H1 (cell line): ENCODE results near the gene ICA1. TPM values are rescaled to one million over a fixed set of nuclear protein-coding genes. Genes with fewer than 3 reads are reported as not detected.

Experiments used
- CTCF ChIA-PET: fragments of 300-600 bp; sonication (Branson Sonifier 250); formaldehyde crosslinking; loops from one replicate; lab custom pipeline; 2021; ENCODE audit not compliant: partially characterized antibody; lab: Charles Lee
- POLR2A ChIA-PET: fragments of 300-600 bp; sonication (Branson Sonifier 250); formaldehyde crosslinking; loops from one replicate; lab custom pipeline; 2021; ENCODE audit warnings: inconsistent platforms; ENCODE audit not compliant: partially characterized antibody; lab: Charles Lee
- DNase-seq, 2 experiments: peaks; one replicate each; pipeline versions ENCODE4 v3.0.0 to v3.0.0-alpha.2; 2010 to 2022; ENCODE audit warnings: low spot score in 2 of 2, low read depth in 1 of 2, mixed read lengths in 1 of 2
- FAIRE-seq: peaks from 2 replicates; lab custom pipeline; 2011; peaks lifted over from hg19 to GRCh38; lab: Jason Lieb, UNC
- H2AFZ ChIP-seq: 2 replicates; pipeline ENCODE4 v1.8.1; 2012; ENCODE audit warnings: low read length, inconsistent platforms
- H2AK5ac ChIP-seq: 2 replicates; pipeline ENCODE4 v1.6.1; 2013; ENCODE audit warnings: low read depth, low read length
- H2BK120ac ChIP-seq: replicated peaks from 2 replicates; pipeline ENCODE3; 2013; ENCODE audit warnings: low read depth, low read length, inconsistent platforms
- H2BK12ac ChIP-seq: 2 replicates; pipeline ENCODE4 v1.6.1; 2013; ENCODE audit warnings: low read depth, low read length
- H2BK15ac ChIP-seq: 2 replicates; pipeline ENCODE4 v1.6.1; 2013; ENCODE audit warnings: low read length
- H2BK20ac ChIP-seq: 2 replicates; pipeline ENCODE4 v1.6.1; 2013; ENCODE audit warnings: low read length
- H2BK5ac ChIP-seq: 2 replicates; pipeline ENCODE4 v1.6.1; 2013; ENCODE audit warnings: low read depth, low read length
- H3K14ac ChIP-seq: 2 replicates; pipeline ENCODE4 v1.6.1; 2013; ENCODE audit warnings: inconsistent platforms; ENCODE audit not compliant: insufficient read length
- H3K18ac ChIP-seq: 2 replicates; pipeline ENCODE4 v1.6.1; 2013; ENCODE audit warnings: low read length; ENCODE audit errors: extremely low read depth
- H3K23ac ChIP-seq: 2 replicates; pipeline ENCODE4 v1.6.1; 2013; ENCODE audit warnings: inconsistent platforms; ENCODE audit not compliant: insufficient read length
- H3K23me2 ChIP-seq: 2 replicates; pipeline ENCODE4 v1.6.1; 2013; ENCODE audit warnings: low read depth, low read length
- H3K27ac ChIP-seq: 2 replicates; pipeline ENCODE4 v1.6.1; 2011; ENCODE audit warnings: low read depth, low read length, inconsistent platforms
- H3K27me3 ChIP-seq, 4 experiments: replicated peaks in 1 of 4; 1 replicate in 1 of 4; 2 replicates in 3 of 4; pipeline versions ENCODE4 v1.6.1 to v1.8.1; 2011 to 2013; ENCODE audit warnings: low read length in 3 of 4, mild to moderate bottlenecking in 3 of 4, inconsistent platforms in 2 of 4, mixed read lengths in 2 of 4, moderate library complexity in 1 of 4; ENCODE audit not compliant: control insufficient read depth in 3 of 4, insufficient read depth in 3 of 4; ENCODE audit errors: extremely low read depth in 1 of 4
- H3K36me3 ChIP-seq, 4 experiments: 2 replicates each; pipeline versions ENCODE4 v1.6.1 to v1.8.1; 2011 to 2013; ENCODE audit warnings: mild to moderate bottlenecking in 4 of 4, low read length in 3 of 4, moderate library complexity in 2 of 4, control low read depth in 1 of 4, inconsistent platforms in 1 of 4; ENCODE audit not compliant: insufficient read depth in 4 of 4, control insufficient read depth in 2 of 4
- H3K4ac ChIP-seq: replicated peaks from 2 replicates; pipeline ENCODE3; 2013; ENCODE audit warnings: low read length, low read depth, mixed read lengths, inconsistent platforms; ENCODE audit not compliant: insufficient read length
- H3K4me1 ChIP-seq, 4 experiments: replicated peaks in 1 of 4; 1 replicate in 1 of 4; 2 replicates in 3 of 4; pipeline versions ENCODE4 v1.6.1 to v1.8.1; 2011 to 2013; ENCODE audit warnings: low read length in 3 of 4, inconsistent platforms in 2 of 4, mixed read lengths in 1 of 4; ENCODE audit not compliant: insufficient read depth in 4 of 4, control insufficient read depth in 3 of 4
- H3K4me2 ChIP-seq, 2 experiments: 2 replicates each; pipeline versions ENCODE4 v1.6.1 to v1.8.1; 2011 to 2013; ENCODE audit warnings: low read depth in 2 of 2, low read length in 2 of 2, control low read depth in 1 of 2, inconsistent platforms in 1 of 2, mild to moderate bottlenecking in 1 of 2; ENCODE audit not compliant: insufficient read depth in 1 of 2
- H3K4me3 ChIP-seq, 4 experiments: fragments of 200-600, 300-600 bp in 1 of 4; sonication (generic), shearing (Covaris generic), sonication (Bioruptor Twin) in 1 of 4; 2 replicates each; pipeline versions ENCODE4 v1.5.1 to v1.8.1; 2011 to 2016; ENCODE audit warnings: low read length in 4 of 4, low read depth in 3 of 4, control low read depth in 2 of 4, inconsistent platforms in 2 of 4, mild to moderate bottlenecking in 2 of 4, mixed read lengths in 1 of 4, moderate library complexity in 1 of 4; ENCODE audit not compliant: insufficient read depth in 2 of 4; ENCODE audit errors: extremely low read depth in 1 of 4
- H3K56ac ChIP-seq: replicated peaks from 2 replicates; pipeline ENCODE3; 2013; ENCODE audit warnings: low read depth, mild to moderate bottlenecking, mixed read lengths, low read length, inconsistent platforms; ENCODE audit not compliant: insufficient read length
- H3K79me1 ChIP-seq: 2 replicates; pipeline ENCODE4 v1.6.1; 2013; ENCODE audit warnings: low read depth, low read length, control low read depth
- H3K79me2 ChIP-seq, 2 experiments: 2 replicates each; pipeline versions ENCODE4 v1.6.1 to v1.8.1; 2012 to 2013; ENCODE audit warnings: low read length in 2 of 2, mild to moderate bottlenecking in 2 of 2, inconsistent platforms in 1 of 2; ENCODE audit not compliant: insufficient read depth in 2 of 2, control insufficient read depth in 1 of 2
- H3K9ac ChIP-seq, 4 experiments: replicated peaks in 1 of 4; 1 replicate in 1 of 4; 2 replicates in 3 of 4; pipeline versions ENCODE4 v1.6.1 to v1.8.1; 2011 to 2013; ENCODE audit warnings: low read depth in 3 of 4, low read length in 3 of 4, control low read depth in 2 of 4, mild to moderate bottlenecking in 2 of 4, moderate library complexity in 2 of 4, inconsistent platforms in 1 of 4; ENCODE audit errors: extremely low read depth in 1 of 4
- H3K9me3 ChIP-seq, 2 experiments: 2 replicates each; pipeline versions ENCODE4 v1.6.1 to v1.8.1; 2012 to 2013; ENCODE audit warnings: mild to moderate bottlenecking in 2 of 2, moderate library complexity in 2 of 2, control low read depth in 1 of 2, inconsistent platforms in 1 of 2, low read depth in 1 of 2, low read length in 1 of 2, mixed read lengths in 1 of 2; ENCODE audit not compliant: insufficient read depth in 2 of 2
- H4K20me1 ChIP-seq, 2 experiments: replicated peaks in 1 of 2; 2 replicates each; pipeline versions ENCODE3 to v1.8.1; 2011 to 2013; ENCODE audit warnings: inconsistent platforms in 2 of 2, low read length in 2 of 2, mild to moderate bottlenecking in 1 of 2; ENCODE audit not compliant: insufficient read depth in 2 of 2, control insufficient read depth in 1 of 2
- H4K5ac ChIP-seq: 2 replicates; pipeline ENCODE4 v1.6.1; 2013; ENCODE audit warnings: low read length, low read depth, mixed read lengths, inconsistent platforms; ENCODE audit not compliant: insufficient read length
- H4K8ac ChIP-seq: 2 replicates; pipeline ENCODE4 v1.8.0; 2013; ENCODE audit warnings: mild to moderate bottlenecking, moderate library complexity, low read length, inconsistent platforms; ENCODE audit not compliant: insufficient read depth; ENCODE audit errors: extremely low read depth
- H4K91ac ChIP-seq: replicated peaks from 2 replicates; pipeline ENCODE3; 2013; ENCODE audit warnings: low read length, mixed read lengths, inconsistent platforms; ENCODE audit not compliant: insufficient read length
- GTF2F1 ChIP-seq: IDR thresholded peaks from 2 replicates; pipeline ENCODE4 v1.6.1; 2012; ENCODE audit warnings: low read depth, low read length, improper control_type of control experiment, borderline replicate concordance
- POLR2AphosphoS5 ChIP-seq: IDR thresholded peaks from 2 replicates; pipeline ENCODE4 v1.6.1; 2011; ENCODE audit warnings: low read depth, low read length
- WGBS, 2 experiments: shearing (Covaris generic) in 1 of 2; methylation state at CpG; one replicate each; pipeline versions ENCODE4 v1.1.6 to v1.1.7; 2013 to 2015; ENCODE audit warnings: low lambda C conversion rate in 2 of 2, mixed read lengths in 2 of 2, inconsistent platforms in 1 of 2, low coverage in 1 of 2, missing lambda C conversion rate in 1 of 2; ENCODE audit not compliant: insufficient replicate concordance in 2 of 2, insufficient coverage in 1 of 2, insufficient read length in 1 of 2; ENCODE audit errors: extremely low coverage in 1 of 2, missing lambda C conversion rate in 1 of 2; 5-methylcytosine and 5-hydroxymethylcytosine counted together
- polyA plus RNA-seq, 7 experiments: library from polyadenylated mRNA; depleted of rRNA in 3 of 7; stranded (reverse) in 5 of 7; unstranded in 2 of 7; fragments of >200 nt in 5 of 7; fragments of 200-250 nt in 2 of 7; gene quantifications; 1 replicate in 5 of 7; 2 replicates in 1 of 7; 4 replicates in 1 of 7; pipeline versions ENCODE4 v1.2.1 to v1.2.3, GENCODE V29; 2011 to 2013; ENCODE audit warnings: missing spikeins in 2 of 7, mixed read lengths in 2 of 7
- total RNA-seq: library from RNA; stranded (reverse); fragmentation: NEBNext Ultra II Directional; extraction: Animal tissue kit (Norgen Biotek cat#: 25700); gene quantifications from 2 replicates; pipeline ENCODE4 v1.2.1, GENCODE V29; 2021

Gene ICA1
- total and polyA plus RNA-seq, 2 of the 8 experiments (the other 6 are each of a cell fraction or from before 2014, with no cell fraction given), result 14.9 to 37.1 TPM

- H3K56ac ChIP-seq, result no peak overlapping the region
- no peaks in the 10 kb centered on the region; a peak in 1 of 8 replicates for H3K36me3 ChIP-seq
- DNase-seq (no peak), FAIRE-seq (no peak)
- no peak overlapping the region for H3K9ac ChIP-seq
- H4K91ac ChIP-seq, result no peak overlapping the region
- no peak for TF ChIP-seq GTF2F1
- no peak for TF ChIP-seq POLR2AphosphoS5
- H3K18ac ChIP-seq, result no peak overlapping the region
- H3K23me2 ChIP-seq, result no peaks in the 10 kb centered on the region
- peaks cover 0 to 3% (median 0%) of the 10 kb centered on the region in 4 experiments; a peak in 3 of 7 replicates for H3K4me1 ChIP-seq
- no peak overlapping the region for H3K4ac ChIP-seq
- H2BK12ac ChIP-seq, result no peak overlapping the region
- no peak overlapping the region for H3K27ac ChIP-seq
- H3K27me3 ChIP-seq, result no peaks in the 10 kb centered on the region
- no peaks in the 10 kb centered on the region for H4K20me1 ChIP-seq
- no peaks in the 10 kb centered on the region for H3K79me2 ChIP-seq
- H2BK15ac ChIP-seq, result no peak overlapping the region
- no peak overlapping the region for H2BK120ac ChIP-seq
- no peaks in the 10 kb centered on the region for H3K9me3 ChIP-seq
- 86% methylated on average over 3 of the region's 3 CpGs; no CpG with 5 or more reads in 1 of the 2 experiments for WGBS, 2 experiments
- H3K23ac ChIP-seq, result no peak overlapping the region
- H2AFZ ChIP-seq, result no peak overlapping the region
- H3K79me1 ChIP-seq, result peaks cover 8% of the 10 kb centered on the region; the same call in 1 of the 2 replicates
- no peak overlapping the region for H2AK5ac ChIP-seq
- no peak overlapping the region for H2BK20ac ChIP-seq
- H3K4me3 ChIP-seq, result no peak overlapping the region
- no peak overlapping the region for H4K8ac ChIP-seq
- H2BK5ac ChIP-seq, result no peak overlapping the region
- H3K4me2 ChIP-seq, result no peak overlapping the region
- H4K5ac ChIP-seq, result no peak overlapping the region
- ChIA-PET CTCF (interaction anchor here (0.7 to 1.2 kb wide), 2 partner anchors 9 to 245 kb away, joined by 3 read pairs; no protein-coding TSS in a partner anchor), POLR2A (interaction anchor here (1.6 kb wide), 1 partner anchor 14 kb away, joined by 4 read pairs; no protein-coding TSS in a partner anchor)
- no peak overlapping the region for H3K14ac ChIP-seq
These were observed 7.8 kb downstream of the ICA1 start for GRCh38 chr7:8254215-8254614.
